GM23248 (cell line): ENCODE results near the gene RER1.

Experiments used
- EZH2 ChIP-seq: fragments of 200-600 bp; sonication (generic); IDR thresholded peaks from 2 replicates; pipeline ENCODE4 v1.6.1; 2018; ENCODE audit warnings: antibody characterized with exemption, mild to moderate bottlenecking; ENCODE audit not compliant: insufficient read depth, poor library complexity, severe bottlenecking
- EZH2phosphoT487 ChIP-seq: fragments of 200-600 bp; sonication (generic); IDR thresholded peaks from 2 replicates; pipeline ENCODE4 v1.6.1; 2018; ENCODE audit warnings: antibody characterized with exemption, moderate library complexity, mild to moderate bottlenecking, low read depth; ENCODE audit not compliant: insufficient read depth

DNA sequence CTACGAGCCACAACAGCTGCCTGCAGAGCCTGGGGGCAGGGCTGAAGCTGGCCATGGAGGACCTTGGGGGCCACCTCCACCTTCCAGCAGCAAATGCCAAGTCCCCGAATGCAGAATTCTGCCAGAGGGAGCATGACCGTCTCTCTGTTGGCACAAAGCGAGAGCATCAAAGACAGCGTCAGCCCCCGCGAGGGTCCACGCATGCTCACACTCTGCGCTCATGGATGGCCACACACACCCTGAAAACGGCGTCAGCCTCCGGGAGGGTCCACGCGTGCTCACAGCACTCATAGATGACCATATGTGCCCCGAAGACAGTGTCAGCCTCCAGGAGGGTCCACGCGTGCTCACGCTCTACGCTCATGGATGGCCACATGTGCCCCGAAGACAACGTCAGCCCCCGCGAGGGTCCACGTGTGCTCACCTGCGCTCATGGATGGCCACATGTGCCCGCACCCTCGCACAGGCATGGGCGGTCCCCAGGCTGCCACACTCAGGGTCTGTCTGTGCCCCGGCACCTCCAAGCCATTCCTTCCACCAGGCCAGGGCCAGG lies 46.8 kb upstream of the RER1 start:
- TF ChIP-seq EZH2 (no peak), EZH2phosphoT487 (no peak)
